H1 (cell line): ENCODE results near the gene TNIK. TPM values are rescaled to one million over a fixed set of nuclear protein-coding genes. Genes with fewer than 3 reads are reported as not detected.

Source experiments
- CTCF ChIA-PET: fragments of 300-600 bp; sonication (Branson Sonifier 250); formaldehyde crosslinking; loops from one replicate; lab custom pipeline; 2021; ENCODE audit not compliant: partially characterized antibody; lab: Charles Lee
- POLR2A ChIA-PET: fragments of 300-600 bp; sonication (Branson Sonifier 250); formaldehyde crosslinking; loops from one replicate; lab custom pipeline; 2021; ENCODE audit warnings: inconsistent platforms; ENCODE audit not compliant: partially characterized antibody; lab: Charles Lee
- DNase-seq, 2 experiments: peaks; one replicate each; pipeline versions ENCODE4 v3.0.0 to v3.0.0-alpha.2; 2010 to 2022; ENCODE audit warnings: low spot score in 2 of 2, low read depth in 1 of 2, mixed read lengths in 1 of 2
- FAIRE-seq: peaks from 2 replicates; lab custom pipeline; 2011; peaks lifted over from hg19 to GRCh38; lab: Jason Lieb, UNC
- H2AFZ ChIP-seq: 2 replicates; pipeline ENCODE4 v1.8.1; 2012; ENCODE audit warnings: low read length, inconsistent platforms
- H2AK5ac ChIP-seq: 2 replicates; pipeline ENCODE4 v1.6.1; 2013; ENCODE audit warnings: low read depth, low read length
- H2BK120ac ChIP-seq: replicated peaks from 2 replicates; pipeline ENCODE3; 2013; ENCODE audit warnings: low read depth, low read length, inconsistent platforms
- H2BK12ac ChIP-seq: 2 replicates; pipeline ENCODE4 v1.6.1; 2013; ENCODE audit warnings: low read depth, low read length
- H2BK15ac ChIP-seq: 2 replicates; pipeline ENCODE4 v1.6.1; 2013; ENCODE audit warnings: low read length
- H2BK20ac ChIP-seq: 2 replicates; pipeline ENCODE4 v1.6.1; 2013; ENCODE audit warnings: low read length
- H2BK5ac ChIP-seq: 2 replicates; pipeline ENCODE4 v1.6.1; 2013; ENCODE audit warnings: low read depth, low read length
- H3K14ac ChIP-seq: 2 replicates; pipeline ENCODE4 v1.6.1; 2013; ENCODE audit warnings: inconsistent platforms; ENCODE audit not compliant: insufficient read length
- H3K18ac ChIP-seq: 2 replicates; pipeline ENCODE4 v1.6.1; 2013; ENCODE audit warnings: low read length; ENCODE audit errors: extremely low read depth
- H3K23ac ChIP-seq: 2 replicates; pipeline ENCODE4 v1.6.1; 2013; ENCODE audit warnings: inconsistent platforms; ENCODE audit not compliant: insufficient read length
- H3K23me2 ChIP-seq: 2 replicates; pipeline ENCODE4 v1.6.1; 2013; ENCODE audit warnings: low read depth, low read length
- H3K27ac ChIP-seq: 2 replicates; pipeline ENCODE4 v1.6.1; 2011; ENCODE audit warnings: low read depth, low read length, inconsistent platforms
- H3K27me3 ChIP-seq, 4 experiments: replicated peaks in 1 of 4; 1 replicate in 1 of 4; 2 replicates in 3 of 4; pipeline versions ENCODE4 v1.6.1 to v1.8.1; 2011 to 2013; ENCODE audit warnings: low read length in 3 of 4, mild to moderate bottlenecking in 3 of 4, inconsistent platforms in 2 of 4, mixed read lengths in 2 of 4, moderate library complexity in 1 of 4; ENCODE audit not compliant: control insufficient read depth in 3 of 4, insufficient read depth in 3 of 4; ENCODE audit errors: extremely low read depth in 1 of 4
- H3K36me3 ChIP-seq, 4 experiments: 2 replicates each; pipeline versions ENCODE4 v1.6.1 to v1.8.1; 2011 to 2013; ENCODE audit warnings: mild to moderate bottlenecking in 4 of 4, low read length in 3 of 4, moderate library complexity in 2 of 4, control low read depth in 1 of 4, inconsistent platforms in 1 of 4; ENCODE audit not compliant: insufficient read depth in 4 of 4, control insufficient read depth in 2 of 4
- H3K4ac ChIP-seq: replicated peaks from 2 replicates; pipeline ENCODE3; 2013; ENCODE audit warnings: low read length, low read depth, mixed read lengths, inconsistent platforms; ENCODE audit not compliant: insufficient read length
- H3K4me1 ChIP-seq, 4 experiments: replicated peaks in 1 of 4; 1 replicate in 1 of 4; 2 replicates in 3 of 4; pipeline versions ENCODE4 v1.6.1 to v1.8.1; 2011 to 2013; ENCODE audit warnings: low read length in 3 of 4, inconsistent platforms in 2 of 4, mixed read lengths in 1 of 4; ENCODE audit not compliant: insufficient read depth in 4 of 4, control insufficient read depth in 3 of 4
- H3K4me2 ChIP-seq, 2 experiments: 2 replicates each; pipeline versions ENCODE4 v1.6.1 to v1.8.1; 2011 to 2013; ENCODE audit warnings: low read depth in 2 of 2, low read length in 2 of 2, control low read depth in 1 of 2, inconsistent platforms in 1 of 2, mild to moderate bottlenecking in 1 of 2; ENCODE audit not compliant: insufficient read depth in 1 of 2
- H3K4me3 ChIP-seq, 4 experiments: fragments of 200-600, 300-600 bp in 1 of 4; sonication (generic), shearing (Covaris generic), sonication (Bioruptor Twin) in 1 of 4; 2 replicates each; pipeline versions ENCODE4 v1.5.1 to v1.8.1; 2011 to 2016; ENCODE audit warnings: low read length in 4 of 4, low read depth in 3 of 4, control low read depth in 2 of 4, inconsistent platforms in 2 of 4, mild to moderate bottlenecking in 2 of 4, mixed read lengths in 1 of 4, moderate library complexity in 1 of 4; ENCODE audit not compliant: insufficient read depth in 2 of 4; ENCODE audit errors: extremely low read depth in 1 of 4
- H3K56ac ChIP-seq: replicated peaks from 2 replicates; pipeline ENCODE3; 2013; ENCODE audit warnings: low read depth, mild to moderate bottlenecking, mixed read lengths, low read length, inconsistent platforms; ENCODE audit not compliant: insufficient read length
- H3K79me1 ChIP-seq: 2 replicates; pipeline ENCODE4 v1.6.1; 2013; ENCODE audit warnings: low read depth, low read length, control low read depth
- H3K79me2 ChIP-seq, 2 experiments: 2 replicates each; pipeline versions ENCODE4 v1.6.1 to v1.8.1; 2012 to 2013; ENCODE audit warnings: low read length in 2 of 2, mild to moderate bottlenecking in 2 of 2, inconsistent platforms in 1 of 2; ENCODE audit not compliant: insufficient read depth in 2 of 2, control insufficient read depth in 1 of 2
- H3K9ac ChIP-seq, 4 experiments: replicated peaks in 1 of 4; 1 replicate in 1 of 4; 2 replicates in 3 of 4; pipeline versions ENCODE4 v1.6.1 to v1.8.1; 2011 to 2013; ENCODE audit warnings: low read depth in 3 of 4, low read length in 3 of 4, control low read depth in 2 of 4, mild to moderate bottlenecking in 2 of 4, moderate library complexity in 2 of 4, inconsistent platforms in 1 of 4; ENCODE audit errors: extremely low read depth in 1 of 4
- H3K9me3 ChIP-seq, 2 experiments: 2 replicates each; pipeline versions ENCODE4 v1.6.1 to v1.8.1; 2012 to 2013; ENCODE audit warnings: mild to moderate bottlenecking in 2 of 2, moderate library complexity in 2 of 2, control low read depth in 1 of 2, inconsistent platforms in 1 of 2, low read depth in 1 of 2, low read length in 1 of 2, mixed read lengths in 1 of 2; ENCODE audit not compliant: insufficient read depth in 2 of 2
- H4K20me1 ChIP-seq, 2 experiments: replicated peaks in 1 of 2; 2 replicates each; pipeline versions ENCODE3 to v1.8.1; 2011 to 2013; ENCODE audit warnings: inconsistent platforms in 2 of 2, low read length in 2 of 2, mild to moderate bottlenecking in 1 of 2; ENCODE audit not compliant: insufficient read depth in 2 of 2, control insufficient read depth in 1 of 2
- H4K5ac ChIP-seq: 2 replicates; pipeline ENCODE4 v1.6.1; 2013; ENCODE audit warnings: low read length, low read depth, mixed read lengths, inconsistent platforms; ENCODE audit not compliant: insufficient read length
- H4K8ac ChIP-seq: 2 replicates; pipeline ENCODE4 v1.8.0; 2013; ENCODE audit warnings: mild to moderate bottlenecking, moderate library complexity, low read length, inconsistent platforms; ENCODE audit not compliant: insufficient read depth; ENCODE audit errors: extremely low read depth
- H4K91ac ChIP-seq: replicated peaks from 2 replicates; pipeline ENCODE3; 2013; ENCODE audit warnings: low read length, mixed read lengths, inconsistent platforms; ENCODE audit not compliant: insufficient read length
- ATF3 ChIP-seq: IDR thresholded peaks from 2 replicates; pipeline ENCODE4 v1.6.1; 2011; ENCODE audit warnings: low read depth, mild to moderate bottlenecking, low read length; ENCODE audit not compliant: insufficient read depth
- BCL11A ChIP-seq, 2 experiments: IDR thresholded peaks; one replicate each; pipeline ENCODE4 v1.6.1; 2011; ENCODE audit warnings: low read depth in 2 of 2, low read length in 2 of 2, mild to moderate bottlenecking in 2 of 2
- CHD1 ChIP-seq: IDR thresholded peaks from 2 replicates; pipeline ENCODE4 v1.6.1; 2012; ENCODE audit warnings: low read depth, low read length, improper control_type of control experiment
- CREB1 ChIP-seq: IDR thresholded peaks from 2 replicates; pipeline ENCODE4 v1.6.1; 2012; ENCODE audit warnings: inconsistent platforms
- EZH2 ChIP-seq: fragments of 200-600 bp; sonication (generic); IDR thresholded peaks from 2 replicates; pipeline ENCODE4 v1.7.1; 2012; ENCODE audit warnings: low read depth, mild to moderate bottlenecking, moderate library complexity, low read length, inconsistent platforms; ENCODE audit not compliant: severe bottlenecking
- GABPA ChIP-seq: IDR thresholded peaks from 2 replicates; pipeline ENCODE4 v1.6.1; 2011; ENCODE audit warnings: mild to moderate bottlenecking, low read length, moderate library complexity, borderline replicate concordance; ENCODE audit not compliant: insufficient read depth
- KDM1A ChIP-seq: fragments of 200-600, 300-600 bp; sonication (generic); IDR thresholded peaks from 2 replicates; pipeline ENCODE4 v1.7.1; 2016; ENCODE audit warnings: mild to moderate bottlenecking, low read length, borderline replicate concordance
- MAFK ChIP-seq: IDR thresholded peaks from 2 replicates; pipeline ENCODE4 v1.6.1; 2012; ENCODE audit warnings: low read depth, mild to moderate bottlenecking, improper control_type of control experiment, low read length
- NRF1 ChIP-seq: IDR thresholded peaks from 2 replicates; pipeline ENCODE4 v1.6.1; 2011; ENCODE audit warnings: mild to moderate bottlenecking, low read depth, low read length, improper control_type of control experiment
- SUZ12 ChIP-seq: fragments of 200-600 bp; sonication (generic); IDR thresholded peaks from 2 replicates; pipeline ENCODE4 v1.6.1; 2012; ENCODE audit warnings: mild to moderate bottlenecking, inconsistent platforms, low read length, moderate library complexity, mixed read lengths
- TAF1 ChIP-seq: IDR thresholded peaks from 2 replicates; pipeline ENCODE4 v1.6.1; 2011; ENCODE audit warnings: mild to moderate bottlenecking, low read depth, low read length
- USF2 ChIP-seq: IDR thresholded peaks from 2 replicates; pipeline ENCODE4 v1.6.1; 2011; ENCODE audit warnings: low read length, improper control_type of control experiment
- WGBS, 2 experiments: shearing (Covaris generic) in 1 of 2; methylation state at CpG; one replicate each; pipeline versions ENCODE4 v1.1.6 to v1.1.7; 2013 to 2015; ENCODE audit warnings: low lambda C conversion rate in 2 of 2, mixed read lengths in 2 of 2, inconsistent platforms in 1 of 2, low coverage in 1 of 2, missing lambda C conversion rate in 1 of 2; ENCODE audit not compliant: insufficient replicate concordance in 2 of 2, insufficient coverage in 1 of 2, insufficient read length in 1 of 2; ENCODE audit errors: extremely low coverage in 1 of 2, missing lambda C conversion rate in 1 of 2; 5-methylcytosine and 5-hydroxymethylcytosine counted together
- polyA plus RNA-seq, 7 experiments: library from polyadenylated mRNA; depleted of rRNA in 3 of 7; stranded (reverse) in 5 of 7; unstranded in 2 of 7; fragments of >200 nt in 5 of 7; fragments of 200-250 nt in 2 of 7; gene quantifications; 1 replicate in 5 of 7; 2 replicates in 1 of 7; 4 replicates in 1 of 7; pipeline versions ENCODE4 v1.2.1 to v1.2.3, GENCODE V29; 2011 to 2013; ENCODE audit warnings: missing spikeins in 2 of 7, mixed read lengths in 2 of 7
- total RNA-seq: library from RNA; stranded (reverse); fragmentation: NEBNext Ultra II Directional; extraction: Animal tissue kit (Norgen Biotek cat#: 25700); gene quantifications from 2 replicates; pipeline ENCODE4 v1.2.1, GENCODE V29; 2021

The TNIK gene
- total and polyA plus RNA-seq, 2 of the 8 experiments (the other 6 are each of a cell fraction or from before 2014, with no cell fraction given): 7.4 to 42.0 TPM

- TF ChIP-seq CHD1: no peak
- TF ChIP-seq ATF3: no peak
- no peak for TF ChIP-seq GABPA
- no peak for TF ChIP-seq BCL11A (IDR thresholded peaks at IDR 0.05; ENCODE audit: low read depth in 2 of 2, low read length in 2 of 2)
- no peak for TF ChIP-seq MAFK
- TF ChIP-seq CREB1: no peak
- TF ChIP-seq EZH2: no peak
- TF ChIP-seq SUZ12: no peak
- no peak for TF ChIP-seq KDM1A
- TF ChIP-seq USF2: no peak
- TF ChIP-seq NRF1: no peak
- no peak for TF ChIP-seq TAF1
- no peaks in the 10 kb centered on the region for H4K20me1 ChIP-seq
- no peak overlapping the region for H2BK15ac ChIP-seq
- H3K23ac ChIP-seq: no peak overlapping the region
- no peak overlapping the region for H3K18ac ChIP-seq
- no peaks in the 10 kb centered on the region for H3K36me3 ChIP-seq
- no peak overlapping the region for H4K8ac ChIP-seq
- H4K91ac ChIP-seq: no peak overlapping the region
- ChIA-PET POLR2A (no interaction called here), CTCF (no interaction called here)
- no peak overlapping the region for H2AK5ac ChIP-seq
- no peaks in the 10 kb centered on the region for H3K9me3 ChIP-seq
- H3K4me3 ChIP-seq: no peak overlapping the region
- H3K79me1 ChIP-seq: no peaks in the 10 kb centered on the region
- no peak overlapping the region for H3K56ac ChIP-seq
- H3K23me2 ChIP-seq: no peaks in the 10 kb centered on the region
- no peak overlapping the region for H2BK12ac ChIP-seq
- H3K27me3 ChIP-seq: no peaks in the 10 kb centered on the region
- no peak overlapping the region for H4K5ac ChIP-seq
- no peak overlapping the region for H2BK20ac ChIP-seq
- FAIRE-seq (no peak), DNase-seq (no peak)
- H2AFZ ChIP-seq: no peak overlapping the region
- no peak overlapping the region for H3K4ac ChIP-seq
- WGBS, 2 experiments: 82% methylated on average over 2 of the region's 2 CpGs; no CpG with 5 or more reads in 1 of the 2 experiments
- H3K4me2 ChIP-seq: no peak overlapping the region
- no peak overlapping the region for H3K27ac ChIP-seq
- H3K14ac ChIP-seq: no peak overlapping the region
- no peak overlapping the region for H2BK5ac ChIP-seq
- H3K9ac ChIP-seq: no peak overlapping the region
- H2BK120ac ChIP-seq: no peak overlapping the region
- no peaks in the 10 kb centered on the region for H3K79me2 ChIP-seq
- H3K4me1 ChIP-seq: peaks cover 0 to 4% (median 0%) of the 10 kb centered on the region in 4 experiments; a peak in 2 of 7 replicates
These were observed 267.9 kb downstream of the TNIK start for GRCh38 chr3:171192176-171192854.
